HEK293T (cell line): Measurements from ENCODE around the gene UTF1.

Source experiments
- BHLHE40 ChIP-seq: fragments of 450-650 bp; IDR thresholded peaks from 2 replicates; pipeline ENCODE4 v1.6.1; 2016; ENCODE audit warnings: mild to moderate bottlenecking, moderate library complexity, borderline replicate concordance
- ELF4 ChIP-seq: fragments of 450-650 bp; IDR thresholded peaks from 2 replicates; pipeline ENCODE4 v1.6.1; 2017; ENCODE audit warnings: antibody characterized with exemption
- PKNOX1 ChIP-seq: fragments of 450-650 bp; IDR thresholded peaks from 2 replicates; pipeline ENCODE4 v1.6.1; 2016
- SP1 ChIP-seq: fragments of 450-650 bp; IDR thresholded peaks from 2 replicates; pipeline ENCODE4 v1.6.1; 2017
- SUZ12 ChIP-seq: fragments of 450-650 bp; IDR thresholded peaks from 2 replicates; pipeline ENCODE4 v1.6.1; 2016; ENCODE audit warnings: mild to moderate bottlenecking

GRCh38 chr10:133248334-133248715, 18.3 kb downstream of the UTF1 start:
- TF ChIP-seq BHLHE40: no peak
- TF ChIP-seq SP1: no peak
- TF ChIP-seq PKNOX1: no peak
- no peak for TF ChIP-seq ELF4
- TF ChIP-seq SUZ12: no peak
